Osteoblast (primary cell): Measurements from ENCODE around the gene TNS3. TPM values are rescaled to one million over a fixed set of nuclear protein-coding genes. Genes with fewer than 3 reads are reported as not detected.

Source experiments
- DNase-seq: peaks from one replicate; pipeline ENCODE4 v3.0.0; 2011; ENCODE audit warnings: low spot score, mixed read lengths; ENCODE audit not compliant: insufficient read length; ENCODE audit errors: missing footprints
- H2AFZ ChIP-seq: 2 replicates; pipeline ENCODE4 v1.6.0; 2011; ENCODE audit warnings: mild to moderate bottlenecking, low read length
- H3K27ac ChIP-seq: 2 replicates; pipeline ENCODE4 v1.5.1; 2011; ENCODE audit warnings: mild to moderate bottlenecking, low read depth, low read length, moderate library complexity
- H3K27me3 ChIP-seq: 2 replicates; pipeline ENCODE4 v1.6.0; 2012; ENCODE audit warnings: mild to moderate bottlenecking, control low read depth, inconsistent platforms, low read length, moderate library complexity; ENCODE audit not compliant: insufficient read depth
- H3K36me3 ChIP-seq: 2 replicates; pipeline ENCODE4 v1.5.1; 2011; ENCODE audit warnings: mild to moderate bottlenecking, low read length, control low read depth, moderate library complexity; ENCODE audit not compliant: insufficient read depth
- H3K4me1 ChIP-seq: 2 replicates; pipeline ENCODE4 v1.5.1; 2011; ENCODE audit warnings: mild to moderate bottlenecking, low read length, control low read depth, moderate library complexity; ENCODE audit not compliant: insufficient read depth
- H3K4me2 ChIP-seq: 2 replicates; pipeline ENCODE4 v1.6.0; 2011; ENCODE audit warnings: mild to moderate bottlenecking, low read length; ENCODE audit not compliant: insufficient read depth
- H3K4me3 ChIP-seq: fragments of 200-600 bp; sonication (generic); 3 replicates; pipeline ENCODE4 v1.5.1; 2012; ENCODE audit warnings: mild to moderate bottlenecking, low read length, inconsistent platforms; ENCODE audit not compliant: insufficient read depth
- H3K79me2 ChIP-seq: 2 replicates; pipeline ENCODE4 v1.6.0; 2012; ENCODE audit warnings: mild to moderate bottlenecking, low read length, control low read depth, inconsistent platforms; ENCODE audit not compliant: insufficient read depth
- H3K9me3 ChIP-seq: 2 replicates; pipeline ENCODE4 v1.5.1; 2011; ENCODE audit warnings: low read depth, low read length, control low read depth
- H4K20me1 ChIP-seq: 2 replicates; pipeline ENCODE4 v1.6.0; 2012; ENCODE audit warnings: mild to moderate bottlenecking, low read length, control low read depth; ENCODE audit not compliant: insufficient read depth
- total RNA-seq: library from RNA; depleted of rRNA; stranded (reverse); fragments of >200 nt; gene quantifications from 2 replicates; pipeline ENCODE4 v1.2.3, GENCODE V29; 2012
- TF ChIP-seq, protein P1 (sequence below): IDR thresholded peaks from 2 replicates; pipeline ENCODE4 v1.5.1; 2011; ENCODE audit warnings: mild to moderate bottlenecking, low read depth, low read length, moderate library complexity; ENCODE audit errors: extremely low read depth

Gene TNS3
- total RNA-seq, 1 donor: 67.3 TPM

DNA sequence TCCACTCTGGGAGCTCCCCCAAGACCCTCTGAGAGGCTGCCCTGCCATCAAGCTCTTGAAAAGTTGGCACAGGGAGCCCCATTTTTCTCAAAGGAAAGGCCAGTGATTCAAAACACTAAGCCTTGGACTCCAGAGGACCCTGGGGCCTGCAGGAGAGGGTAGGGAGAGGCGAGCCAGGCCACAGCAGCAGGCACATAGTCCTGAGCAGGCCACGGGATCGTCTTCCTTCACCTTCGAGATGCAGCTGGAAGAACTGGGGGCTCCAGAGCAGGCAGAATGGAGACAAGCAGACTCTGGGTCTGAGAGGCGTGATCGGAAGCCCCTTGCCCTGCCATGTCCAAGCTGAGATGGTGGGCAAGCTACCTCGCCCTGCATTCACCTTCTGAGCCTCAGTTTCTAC is 13.9 kb downstream of the TNS3 start:
- H3K27me3 ChIP-seq: no peaks in the 10 kb centered on the region
- H4K20me1 ChIP-seq: peaks cover 32% of the 10 kb centered on the region
- no peak overlapping the region for H3K27ac ChIP-seq
- peaks cover 30% of the 10 kb centered on the region for H3K4me1 ChIP-seq
- H2AFZ ChIP-seq: no peak overlapping the region
- H3K4me3 ChIP-seq: no peak overlapping the region
- peaks cover 77% of the 10 kb centered on the region for H3K79me2 ChIP-seq
- no peaks in the 10 kb centered on the region for H3K9me3 ChIP-seq
- peaks cover 14% of the 10 kb centered on the region for H3K36me3 ChIP-seq
- TF ChIP-seq, protein P1, sequence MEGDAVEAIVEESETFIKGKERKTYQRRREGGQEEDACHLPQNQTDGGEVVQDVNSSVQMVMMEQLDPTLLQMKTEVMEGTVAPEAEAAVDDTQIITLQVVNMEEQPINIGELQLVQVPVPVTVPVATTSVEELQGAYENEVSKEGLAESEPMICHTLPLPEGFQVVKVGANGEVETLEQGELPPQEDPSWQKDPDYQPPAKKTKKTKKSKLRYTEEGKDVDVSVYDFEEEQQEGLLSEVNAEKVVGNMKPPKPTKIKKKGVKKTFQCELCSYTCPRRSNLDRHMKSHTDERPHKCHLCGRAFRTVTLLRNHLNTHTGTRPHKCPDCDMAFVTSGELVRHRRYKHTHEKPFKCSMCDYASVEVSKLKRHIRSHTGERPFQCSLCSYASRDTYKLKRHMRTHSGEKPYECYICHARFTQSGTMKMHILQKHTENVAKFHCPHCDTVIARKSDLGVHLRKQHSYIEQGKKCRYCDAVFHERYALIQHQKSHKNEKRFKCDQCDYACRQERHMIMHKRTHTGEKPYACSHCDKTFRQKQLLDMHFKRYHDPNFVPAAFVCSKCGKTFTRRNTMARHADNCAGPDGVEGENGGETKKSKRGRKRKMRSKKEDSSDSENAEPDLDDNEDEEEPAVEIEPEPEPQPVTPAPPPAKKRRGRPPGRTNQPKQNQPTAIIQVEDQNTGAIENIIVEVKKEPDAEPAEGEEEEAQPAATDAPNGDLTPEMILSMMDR: no peak
- no peak overlapping the region for H3K4me2 ChIP-seq
- no peak for DNase-seq

GRCh38 chr7:47565640-47566250 is 16.2 kb downstream of the TNS3 start:
- Histone ChIP-seq H2AFZ (no peak overlapping the region), H3K36me3 (peaks cover 18% of the 10 kb centered on the region), H3K79me2 (peaks cover 80% of the 10 kb centered on the region), H3K27ac (no peak overlapping the region), H3K27me3 (no peaks in the 10 kb centered on the region), H3K9me3 (no peaks in the 10 kb centered on the region), H4K20me1 (peaks cover 43% of the 10 kb centered on the region), H3K4me1 (peaks cover 8% of the 10 kb centered on the region), H3K4me3 (no peak overlapping the region), H3K4me2 (no peak overlapping the region)
- no peak for DNase-seq
- TF ChIP-seq, protein P1: no peak

DNA sequence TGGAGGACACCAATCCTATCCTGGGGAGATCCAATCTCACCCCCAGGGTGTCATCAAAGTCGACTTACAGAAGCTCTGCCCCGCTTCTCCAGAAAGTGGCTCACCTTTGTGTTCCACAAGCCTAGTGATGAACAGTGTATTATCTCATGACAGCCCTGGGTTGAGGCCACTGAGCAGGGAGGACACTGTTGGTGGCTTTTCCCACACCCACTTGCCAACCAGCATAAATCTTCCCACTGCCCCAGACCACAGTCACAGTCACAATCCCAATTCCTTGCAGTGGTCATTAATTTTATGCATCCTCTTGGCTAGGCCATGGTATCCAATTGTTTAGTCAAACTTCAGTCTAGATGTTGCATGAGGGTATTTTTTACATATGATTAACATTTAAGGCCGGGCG is 18.4 kb downstream of the TNS3 start:
- Histone ChIP-seq H3K4me1 (no peaks in the 10 kb centered on the region), H3K27me3 (no peaks in the 10 kb centered on the region), H4K20me1 (peaks cover 50% of the 10 kb centered on the region), H3K9me3 (no peaks in the 10 kb centered on the region), H3K79me2 (peaks cover 83% of the 10 kb centered on the region), H2AFZ (no peak overlapping the region), H3K36me3 (peaks cover 11% of the 10 kb centered on the region), H3K27ac (no peak overlapping the region), H3K4me2 (no peak overlapping the region), H3K4me3 (no peak overlapping the region)
- no peak for DNase-seq
- TF ChIP-seq, protein P1: no peak

DNA sequence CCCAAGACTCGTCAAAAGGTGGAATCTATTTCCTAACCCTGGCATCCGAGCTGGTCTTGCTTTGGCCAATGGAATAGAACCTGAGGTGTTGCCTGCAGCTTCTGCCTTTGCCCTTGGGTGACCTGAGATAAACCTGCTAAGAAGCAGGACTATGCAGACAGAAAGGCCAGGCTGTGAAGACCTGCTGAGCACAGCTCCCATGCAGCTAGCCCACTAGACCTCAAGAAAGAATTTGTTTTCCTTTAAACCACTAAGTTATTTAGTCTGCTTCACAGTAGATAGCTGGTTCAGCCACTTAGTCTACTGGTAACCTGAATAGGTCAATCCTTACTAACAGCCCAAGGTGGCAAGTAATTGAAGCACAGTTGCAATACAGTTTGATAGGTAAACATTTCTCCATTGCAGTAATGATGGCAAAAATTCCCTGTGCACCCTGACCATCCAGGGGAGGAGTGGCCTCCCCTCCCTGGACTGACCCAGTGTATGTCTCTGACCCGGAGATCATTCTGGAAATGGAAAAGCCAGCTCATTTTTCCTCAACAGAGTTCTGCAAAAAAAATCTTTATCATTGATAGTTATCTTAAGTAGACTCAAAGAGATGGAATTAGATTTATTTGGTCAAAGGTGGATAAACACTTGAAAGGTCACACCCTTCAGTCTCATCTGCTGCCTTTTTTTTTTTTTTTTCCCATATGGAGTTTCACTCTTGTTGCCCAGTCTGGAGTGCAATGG is 20.0 kb downstream of the TNS3 start:
- TF ChIP-seq, protein P1: no peak
- Histone ChIP-seq H3K36me3 (peaks cover 5% of the 10 kb centered on the region), H3K4me3 (no peak overlapping the region), H3K4me2 (no peak overlapping the region), H3K9me3 (no peaks in the 10 kb centered on the region), H2AFZ (no peak overlapping the region), H4K20me1 (peaks cover 50% of the 10 kb centered on the region), H3K27me3 (no peaks in the 10 kb centered on the region), H3K4me1 (peaks cover 16% of the 10 kb centered on the region), H3K27ac (no peak overlapping the region), H3K79me2 (peaks cover 79% of the 10 kb centered on the region)
- no peak for DNase-seq
